Measurements from ENCODE around the gene SC5D. TPM values are rescaled to one million over a fixed set of nuclear protein-coding genes. Genes with fewer than 3 reads are reported as not detected.

The SC5D gene
- total RNA-seq, result 25.8 and 29.2 TPM in 2 replicates

GRCh38 chr11:121292495-121293287 is at the start of gene SC5D:
SC5D (plus strand) TSS chr11:121292771; CDS start chr11:121303376, 10,605 bp downstream.

Other genes starting within 250 kb of the SC5D start
- 0.33 and 0.67 TPM in 2 replicates for gene TECTA, start 191.5 kb upstream of the SC5D start, total RNA-seq
- gene SORL1, start 159.5 kb downstream of the SC5D start, total RNA-seq, result under 0.01 and 0.19 TPM in 2 replicates